Medulla oblongata (tissue), 1 donor: ENCODE measurements around the gene DCBLD2.

Experiments
- DNase-seq: peaks from one replicate; pipeline ENCODE4 v3.0.0-alpha.2; 2015; ENCODE audit errors: extremely low spot score

Gene DCBLD2

GRCh38 chr3:98829246-98829832 is 72.2 kb downstream of the DCBLD2 start:
- DNase-seq: no peak

DNA sequence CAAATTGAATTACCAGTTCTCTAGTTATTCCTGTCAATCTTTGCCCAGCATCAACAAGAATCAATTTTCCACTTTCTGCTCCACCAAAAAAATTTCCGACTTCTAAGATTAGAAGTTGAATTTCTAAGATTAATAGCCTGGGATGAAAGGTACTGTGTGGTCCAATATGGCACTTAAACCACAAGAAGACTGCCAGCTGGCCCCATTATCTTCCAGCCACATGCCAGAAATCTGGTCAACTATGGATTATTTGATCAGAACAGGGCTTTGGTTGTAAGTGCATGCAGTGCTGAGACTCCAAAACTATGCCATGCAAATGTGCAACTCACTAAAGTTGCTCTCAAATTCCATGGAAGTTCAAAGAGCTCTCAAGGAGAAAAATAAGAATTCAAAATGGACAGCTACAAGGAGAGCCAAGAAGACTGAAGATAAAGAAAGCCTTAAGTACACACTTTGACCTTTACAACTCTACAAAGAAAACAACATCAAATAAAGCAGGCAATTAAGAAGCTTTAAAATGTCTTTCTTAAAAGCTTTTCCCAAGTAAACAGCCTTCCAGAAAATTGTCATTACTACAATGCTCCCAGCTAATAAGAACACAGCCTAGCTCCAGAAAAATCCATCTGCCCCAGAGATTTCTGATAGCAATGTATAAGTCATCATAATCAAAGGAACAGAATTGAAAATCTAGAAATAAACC is 74.1 kb downstream of the DCBLD2 start:
- DNase-seq: no peak

DNA sequence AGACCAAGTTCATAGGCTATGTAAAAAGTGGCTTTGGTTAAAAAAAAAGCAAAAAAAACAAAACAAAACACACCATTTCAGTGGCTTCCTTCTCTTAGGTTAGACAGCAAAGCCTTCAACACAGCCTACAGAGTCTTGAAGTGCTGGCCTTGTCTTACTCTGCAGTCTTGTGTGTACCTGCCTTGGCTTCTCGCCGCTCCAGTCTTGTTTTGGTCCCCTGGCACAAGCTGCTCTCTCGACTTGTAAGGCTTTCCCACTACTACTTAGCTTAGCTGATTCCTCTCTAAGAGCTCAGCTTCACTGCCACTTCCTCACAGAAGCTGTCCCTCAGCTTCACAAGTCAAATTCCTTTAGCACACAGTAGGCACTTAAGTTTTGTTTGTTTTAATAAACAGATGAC is 75.4 kb downstream of the DCBLD2 start:
- DNase-seq: no peak

DNA sequence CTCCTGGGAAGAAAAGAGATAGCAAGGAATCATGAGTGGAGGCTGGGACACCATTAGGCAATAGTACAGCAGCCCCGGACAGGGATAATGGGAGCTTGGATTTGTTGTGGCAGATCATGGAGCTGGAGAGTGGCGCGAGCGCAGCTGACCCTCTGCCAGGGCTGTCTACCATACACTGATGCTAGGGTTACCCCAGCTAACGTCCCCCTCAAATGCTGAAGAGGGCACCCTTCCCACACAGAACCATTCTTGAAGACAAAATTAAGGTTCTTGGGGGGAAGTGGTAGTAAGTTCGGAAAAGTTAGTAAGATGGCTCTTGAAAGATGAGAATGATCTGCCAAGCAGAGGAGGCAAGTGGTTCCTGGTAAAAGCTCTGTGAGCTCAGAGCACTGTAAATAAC is 77.2 kb downstream of the DCBLD2 start:
- DNase-seq: no peak

- no peak for DNase-seq
These were observed 77.7 kb downstream of the DCBLD2 start for GRCh38 chr3:98823791-98824190.

- DNase-seq: no peak
These were observed 80.4 kb downstream of the DCBLD2 start for GRCh38 chr3:98821063-98821462.

- peak; percentile 85 for DNase-seq
These were observed 83.9 kb downstream of the DCBLD2 start for GRCh38 chr3:98817547-98818041.

- no peak for DNase-seq
These were observed 86.6 kb downstream of the DCBLD2 start for GRCh38 chr3:98814817-98815420.

- peak; percentile 63 for DNase-seq
These were observed 88.6 kb downstream of the DCBLD2 start for GRCh38 chr3:98812851-98813374.

DNA sequence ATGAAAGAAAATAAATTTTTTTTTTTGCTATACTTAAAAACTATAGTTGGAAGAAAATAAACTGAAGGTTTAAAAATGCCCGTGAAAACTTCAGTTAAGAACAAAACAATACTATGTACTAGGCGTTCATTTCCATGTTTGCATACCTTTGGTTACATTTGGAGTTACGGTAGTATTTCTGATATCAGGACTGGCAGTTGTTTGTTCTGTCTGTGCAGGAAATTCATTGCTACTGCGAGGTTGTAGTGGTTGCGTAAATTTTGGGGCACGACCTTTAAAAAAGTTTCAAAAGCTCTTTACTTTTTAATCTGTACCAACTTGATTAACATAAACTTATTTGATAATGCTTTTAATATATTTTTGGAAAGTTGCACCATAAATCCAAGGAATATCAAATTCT is 90.4 kb downstream of the DCBLD2 start:
- DNase-seq: no peak

DNA sequence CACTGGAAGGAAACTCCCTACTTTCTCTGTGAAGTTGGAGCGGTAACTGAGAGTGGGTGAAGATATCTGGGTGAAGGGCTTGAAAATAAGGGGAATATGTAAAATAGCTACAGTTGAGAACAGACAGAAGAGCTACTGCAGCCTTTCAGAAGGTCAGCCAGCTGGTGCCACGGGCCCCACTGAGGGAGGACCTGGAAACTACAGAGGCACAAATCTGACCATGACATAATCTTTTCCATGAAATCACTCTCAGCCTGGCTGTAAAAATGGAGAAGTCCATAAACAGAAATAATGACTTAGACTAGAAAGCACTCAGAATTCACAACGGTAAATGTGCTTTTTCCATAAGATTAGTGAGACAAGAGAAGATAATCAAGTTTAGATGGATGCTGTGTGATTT is 91.9 kb downstream of the DCBLD2 start:
- DNase-seq: peak; percentile 27

- DNase-seq: no peak
These were observed 93.4 kb downstream of the DCBLD2 start for GRCh38 chr3:98808071-98808470.

GRCh38 chr3:98807561-98807960 is 93.9 kb downstream of the DCBLD2 start:
- no peak for DNase-seq

- no peak for DNase-seq
These were observed 94.5 kb downstream of the DCBLD2 start for GRCh38 chr3:98807011-98807410.

GRCh38 chr3:98806521-98806920 is 95.0 kb downstream of the DCBLD2 start:
- DNase-seq: no peak

GRCh38 chr3:98805571-98805970 is 95.9 kb downstream of the DCBLD2 start:
- DNase-seq: no peak

DNA sequence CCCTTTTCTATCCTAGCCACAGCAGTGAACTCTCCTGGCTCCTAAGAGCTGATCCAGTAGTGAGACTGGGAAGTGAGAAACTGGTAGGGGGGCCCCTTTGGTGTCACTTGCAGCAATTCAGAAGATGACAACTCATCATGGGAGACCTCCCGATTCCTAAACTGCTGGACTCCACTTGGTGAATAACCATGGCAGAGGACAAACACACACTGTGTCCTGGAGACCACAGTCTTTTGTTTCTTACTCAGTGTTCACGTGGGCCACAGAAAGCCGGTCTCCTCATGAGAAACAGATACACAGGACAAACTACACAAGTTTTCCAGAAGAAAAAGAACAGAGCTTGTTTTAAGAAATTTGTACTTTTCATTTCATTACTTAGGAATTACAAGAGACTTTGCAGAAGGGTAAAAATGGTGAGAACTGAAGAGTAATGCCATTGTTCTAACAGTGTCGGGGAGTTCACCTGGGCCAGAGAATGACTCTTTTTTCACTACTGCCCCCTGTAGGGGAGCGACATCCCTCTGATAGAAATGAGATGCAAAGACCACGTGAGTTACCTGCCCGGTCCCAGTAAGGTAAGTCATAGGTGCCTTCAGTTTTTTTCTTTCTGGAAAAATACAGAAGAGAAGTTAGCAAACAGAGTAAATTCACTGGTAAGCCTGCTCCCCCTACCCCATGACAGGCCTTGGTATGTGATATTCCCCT is 100.3 kb downstream of the DCBLD2 start:
- peak; percentile 36 for DNase-seq

DNA sequence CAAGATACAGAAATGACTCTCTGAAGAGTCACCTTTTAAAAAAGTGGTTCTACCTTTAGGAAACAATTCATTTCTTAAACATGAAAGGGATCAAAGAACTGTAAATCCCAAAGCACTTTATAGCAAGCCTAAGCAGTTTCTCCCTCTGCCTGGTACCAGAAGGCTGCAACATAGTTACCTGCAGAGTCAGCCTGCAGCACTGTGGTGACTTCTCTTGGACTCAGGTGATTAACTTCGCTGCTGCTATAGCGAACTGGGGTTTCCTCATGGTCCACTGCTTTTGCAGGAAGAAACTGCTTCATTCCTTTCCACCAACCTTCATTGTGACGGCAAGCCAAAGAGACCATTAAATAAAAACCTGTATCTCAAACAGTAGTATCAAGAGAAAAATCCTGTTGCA is 101.1 kb downstream of the DCBLD2 start:
- no peak for DNase-seq

- DNase-seq: no peak
These were observed 102.0 kb downstream of the DCBLD2 start for GRCh38 chr3:98799479-98799878.

- no peak for DNase-seq
These were observed 102.7 kb downstream of the DCBLD2 start for GRCh38 chr3:98798820-98799219.

DNA sequence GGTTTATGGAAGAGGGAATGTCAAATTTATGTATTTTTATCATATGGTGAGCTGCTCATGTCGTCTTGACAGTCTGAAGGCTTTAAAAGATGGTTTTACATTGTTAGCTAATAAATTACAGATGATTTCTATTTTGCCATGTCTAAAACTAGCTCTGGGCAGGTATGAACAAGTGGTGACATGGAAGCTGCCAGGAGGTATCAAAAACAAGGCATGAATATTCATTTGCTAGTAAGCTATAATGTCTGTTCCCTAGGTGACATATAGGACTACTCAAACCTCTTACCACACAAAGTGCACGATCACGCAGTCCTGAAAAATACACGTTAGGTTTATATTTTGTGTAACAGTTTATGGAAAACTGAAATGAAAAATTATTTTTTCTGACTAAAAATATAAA is 103.6 kb downstream of the DCBLD2 start:
- no peak for DNase-seq

DNA sequence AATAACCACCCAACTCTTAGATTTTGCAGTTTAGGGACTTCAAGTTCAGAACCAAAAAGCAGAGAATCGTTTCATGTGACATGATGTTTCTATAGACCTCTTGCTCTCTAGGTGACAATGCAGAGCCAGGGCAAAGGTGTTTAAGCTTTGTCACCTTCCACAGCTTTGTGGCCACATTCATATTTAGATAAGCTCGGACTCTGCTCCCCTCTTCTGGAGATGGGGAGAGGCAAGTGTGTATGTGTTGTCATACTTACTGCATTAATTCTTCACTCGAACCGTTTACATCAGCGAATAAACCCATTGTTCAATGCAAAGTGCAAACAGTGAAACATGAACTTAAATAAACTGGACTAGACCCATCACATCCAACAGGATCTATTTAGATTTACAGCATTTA is 105.2 kb downstream of the DCBLD2 start:
- no peak for DNase-seq
